ENCODE measurements around the gene PARP4. TPM values are rescaled to one million over a fixed set of nuclear protein-coding genes. Genes with fewer than 3 reads are reported as not detected.

PARP4 gene
- total and polyA plus RNA-seq, 2 donors (not counting 3 experiments of a cell fraction or from before 2014, with no cell fraction given) = 37.1 to 71.7 TPM

GRCh38 chr13:24539500-24540165 is 27.1 kb upstream of the PARP4 start:
- DNase-seq (ENCODE audit: low read depth, low spot score) = no peak
- Histone ChIP-seq H3K4me2 (ENCODE audit: insufficient read depth, low read length) (no peak overlapping the region), H3K9me1 (replicated peaks; ENCODE audit: control insufficient read depth, extremely low read depth, insufficient read depth, low read length) (no peaks in the 10 kb centered on the region), H3K36me3 (ENCODE audit: control insufficient read depth in 2 of 2, extremely low read depth in 1 of 2, insufficient read depth in 2 of 2, low read length in 2 of 2) (no peaks in the 10 kb centered on the region), H3K9me3 (replicated peaks; ENCODE audit: control insufficient read depth, insufficient read depth, low read length) (no peaks in the 10 kb centered on the region), H2AFZ (ENCODE audit: low read depth, low read length) (no peak overlapping the region), H3K4me1 (ENCODE audit: control insufficient read depth, extremely low read depth, insufficient read depth, low read length) (peaks cover 3% of the 10 kb centered on the region), H3K27ac (ENCODE audit: insufficient read depth, low read depth, low read length) (no peak overlapping the region), H3K4me3 (replicated peaks in 1 of 3; ENCODE audit: insufficient read depth in 1 of 3, low read depth in 1 of 3, low read length in 3 of 3) (no peak overlapping the region), H4K20me1 (replicated peaks; ENCODE audit: control insufficient read depth, extremely low read depth, insufficient read depth, low read length) (no peaks in the 10 kb centered on the region), H3K79me2 (ENCODE audit: control insufficient read depth, insufficient read depth, low read length) (no peaks in the 10 kb centered on the region), H3K9ac (replicated peaks; ENCODE audit: extremely low read depth, insufficient read depth, low read length) (no peak overlapping the region), H3K27me3 (ENCODE audit: control insufficient read depth in 2 of 2, insufficient read depth in 2 of 2, low read length in 2 of 2) (peaks cover 12 to 35% of the 10 kb centered on the region in 2 experiments)
- FAIRE-seq = no peak
- dilution Hi-C loops (cut with MboI; ENCODE audit: extremely low pct_ligation_motif_present, low sequenced_read_pairs) = no loop called here
- BruUV-seq (replicated peaks) = no TSS peak
- CTCF ChIA-PET = interaction anchor here (1.2 kb wide), 1 partner anchor 19 kb away, joined by 3 read pairs; no protein-coding TSS in a partner anchor
- intact Hi-C loops (cut with micrococcal nuclease) = loop anchor here (2.0 to 5.0 kb wide), 2 partner anchors 27 to 37 kb away; partner anchors contain the start of gene PARP4
- POLR2A ChIA-PET = no interaction called here
- no peak for TF ChIP-seq EZH2 (IDR thresholded peaks at IDR 0.05; ENCODE audit: borderline replicate concordance, low read depth, low read length, severe bottlenecking)

- peaks cover 16 to 57% of the 10 kb centered on the region in 2 experiments for H3K27me3 ChIP-seq (ENCODE audit: control insufficient read depth in 2 of 2, insufficient read depth in 2 of 2, low read length in 2 of 2)
- no peak overlapping the region for H2AFZ ChIP-seq (ENCODE audit: low read depth, low read length)
- no peak overlapping the region for H3K4me2 ChIP-seq (ENCODE audit: insufficient read depth, low read length)
- H3K36me3 ChIP-seq (ENCODE audit: control insufficient read depth in 2 of 2, extremely low read depth in 1 of 2, insufficient read depth in 2 of 2, low read length in 2 of 2) = no peaks in the 10 kb centered on the region
- no peak overlapping the region for H3K27ac ChIP-seq (ENCODE audit: insufficient read depth, low read depth, low read length)
- DNase-seq (ENCODE audit: low read depth, low spot score) (no peak), FAIRE-seq (no peak)
- H3K9ac ChIP-seq (replicated peaks; ENCODE audit: extremely low read depth, insufficient read depth, low read length) = no peak overlapping the region
- intact Hi-C loops (cut with micrococcal nuclease) (no loop called here), dilution Hi-C loops (cut with MboI; ENCODE audit: extremely low pct_ligation_motif_present, low sequenced_read_pairs) (no loop called here)
- H3K4me1 ChIP-seq (ENCODE audit: control insufficient read depth, extremely low read depth, insufficient read depth, low read length) = no peaks in the 10 kb centered on the region
- ChIA-PET POLR2A (no interaction called here), CTCF (no interaction called here)
- H3K9me1 ChIP-seq (replicated peaks; ENCODE audit: control insufficient read depth, extremely low read depth, insufficient read depth, low read length) = no peaks in the 10 kb centered on the region
- H4K20me1 ChIP-seq (replicated peaks; ENCODE audit: control insufficient read depth, extremely low read depth, insufficient read depth, low read length) = no peaks in the 10 kb centered on the region
- no peaks in the 10 kb centered on the region for H3K79me2 ChIP-seq (ENCODE audit: control insufficient read depth, insufficient read depth, low read length)
- no peaks in the 10 kb centered on the region for H3K9me3 ChIP-seq (replicated peaks; ENCODE audit: control insufficient read depth, insufficient read depth, low read length)
- BruUV-seq (replicated peaks) = no TSS peak
- TF ChIP-seq JUN (IDR thresholded peaks at IDR 0.05; ENCODE audit: borderline replicate concordance, insufficient read depth, insufficient read length, low read depth) (no peak), FOS (IDR thresholded peaks at IDR 0.05; ENCODE audit: borderline replicate concordance, insufficient read depth, low read length) (no peak), MYC (IDR thresholded peaks at IDR 0.05; ENCODE audit: low read depth, low read length) (no peak), GATA2 (IDR thresholded peaks at IDR 0.05; ENCODE audit: insufficient read depth, insufficient read length, low read depth, low read length) (no peak), POLR2A (IDR thresholded peaks at IDR 0.05; ENCODE audit: low read depth, low read length) (no peak), POLR2AphosphoS5 (IDR thresholded peaks at IDR 0.05; ENCODE audit: insufficient read depth, low read depth, low read length) (no peak), EZH2 (IDR thresholded peaks at IDR 0.05; ENCODE audit: borderline replicate concordance, low read depth, low read length, severe bottlenecking) (no peak)
- TF ChIP-seq, protein P1, sequence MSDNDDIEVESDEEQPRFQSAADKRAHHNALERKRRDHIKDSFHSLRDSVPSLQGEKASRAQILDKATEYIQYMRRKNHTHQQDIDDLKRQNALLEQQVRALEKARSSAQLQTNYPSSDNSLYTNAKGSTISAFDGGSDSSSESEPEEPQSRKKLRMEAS (IDR thresholded peaks at IDR 0.05; ENCODE audit: insufficient read depth, insufficient read length) = no peak
- TF ChIP-seq, protein P2, sequence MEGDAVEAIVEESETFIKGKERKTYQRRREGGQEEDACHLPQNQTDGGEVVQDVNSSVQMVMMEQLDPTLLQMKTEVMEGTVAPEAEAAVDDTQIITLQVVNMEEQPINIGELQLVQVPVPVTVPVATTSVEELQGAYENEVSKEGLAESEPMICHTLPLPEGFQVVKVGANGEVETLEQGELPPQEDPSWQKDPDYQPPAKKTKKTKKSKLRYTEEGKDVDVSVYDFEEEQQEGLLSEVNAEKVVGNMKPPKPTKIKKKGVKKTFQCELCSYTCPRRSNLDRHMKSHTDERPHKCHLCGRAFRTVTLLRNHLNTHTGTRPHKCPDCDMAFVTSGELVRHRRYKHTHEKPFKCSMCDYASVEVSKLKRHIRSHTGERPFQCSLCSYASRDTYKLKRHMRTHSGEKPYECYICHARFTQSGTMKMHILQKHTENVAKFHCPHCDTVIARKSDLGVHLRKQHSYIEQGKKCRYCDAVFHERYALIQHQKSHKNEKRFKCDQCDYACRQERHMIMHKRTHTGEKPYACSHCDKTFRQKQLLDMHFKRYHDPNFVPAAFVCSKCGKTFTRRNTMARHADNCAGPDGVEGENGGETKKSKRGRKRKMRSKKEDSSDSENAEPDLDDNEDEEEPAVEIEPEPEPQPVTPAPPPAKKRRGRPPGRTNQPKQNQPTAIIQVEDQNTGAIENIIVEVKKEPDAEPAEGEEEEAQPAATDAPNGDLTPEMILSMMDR (IDR thresholded peaks at IDR 0.05; ENCODE audit: extremely low read depth in 1 of 2, insufficient read depth in 1 of 2, low read depth in 1 of 2, low read length in 2 of 2) = no peak
- no peak overlapping the region for H3K4me3 ChIP-seq (replicated peaks in 1 of 3; ENCODE audit: insufficient read depth in 1 of 3, low read depth in 1 of 3, low read length in 3 of 3)
Observed at GRCh38 chr13:24529478-24529877, 16.9 kb upstream of the PARP4 start.

All from endothelial cell of umbilical vein (primary cell).